Measurements from ENCODE around the gene PI4KA. TPM values are rescaled to one million over a fixed set of nuclear protein-coding genes. Genes with fewer than 3 reads are reported as not detected.

The PI4KA gene
- total and polyA plus RNA-seq, 2 donors from 2014 or later, result 37.3 to 92.8 TPM

- no peaks in the 10 kb centered on the region for H3K4me1 ChIP-seq (ENCODE audit: control insufficient read depth in 2 of 3, insufficient read depth in 2 of 3, low read depth in 1 of 3, low read length in 3 of 3)
- no peak overlapping the region for H3K4me3 ChIP-seq (ENCODE audit: low read length in 3 of 3)
- TF ChIP-seq, protein P1, sequence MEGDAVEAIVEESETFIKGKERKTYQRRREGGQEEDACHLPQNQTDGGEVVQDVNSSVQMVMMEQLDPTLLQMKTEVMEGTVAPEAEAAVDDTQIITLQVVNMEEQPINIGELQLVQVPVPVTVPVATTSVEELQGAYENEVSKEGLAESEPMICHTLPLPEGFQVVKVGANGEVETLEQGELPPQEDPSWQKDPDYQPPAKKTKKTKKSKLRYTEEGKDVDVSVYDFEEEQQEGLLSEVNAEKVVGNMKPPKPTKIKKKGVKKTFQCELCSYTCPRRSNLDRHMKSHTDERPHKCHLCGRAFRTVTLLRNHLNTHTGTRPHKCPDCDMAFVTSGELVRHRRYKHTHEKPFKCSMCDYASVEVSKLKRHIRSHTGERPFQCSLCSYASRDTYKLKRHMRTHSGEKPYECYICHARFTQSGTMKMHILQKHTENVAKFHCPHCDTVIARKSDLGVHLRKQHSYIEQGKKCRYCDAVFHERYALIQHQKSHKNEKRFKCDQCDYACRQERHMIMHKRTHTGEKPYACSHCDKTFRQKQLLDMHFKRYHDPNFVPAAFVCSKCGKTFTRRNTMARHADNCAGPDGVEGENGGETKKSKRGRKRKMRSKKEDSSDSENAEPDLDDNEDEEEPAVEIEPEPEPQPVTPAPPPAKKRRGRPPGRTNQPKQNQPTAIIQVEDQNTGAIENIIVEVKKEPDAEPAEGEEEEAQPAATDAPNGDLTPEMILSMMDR (IDR thresholded peaks at IDR 0.05; ENCODE audit: borderline replicate concordance, extremely low read depth, insufficient read depth), result no peak
- H3K27ac ChIP-seq (ENCODE audit: low read depth in 2 of 2, low read length in 2 of 2), result no peak overlapping the region
- H3K27me3 ChIP-seq (ENCODE audit: control insufficient read depth, insufficient read depth, low read length), result no peaks in the 10 kb centered on the region
- H3K9ac ChIP-seq (ENCODE audit: low read length in 3 of 3), result no peak overlapping the region
- intact Hi-C loops (cut with DNase I), result no loop called here
- FAIRE-seq (no peak), DNase-seq (no peak)
- H3K36me3 ChIP-seq (ENCODE audit: control insufficient read depth in 2 of 3, insufficient read depth in 3 of 3, low read length in 3 of 3), result peaks cover 0 to 50% (median 42%) of the 10 kb centered on the region in 3 donors
- no peaks in the 10 kb centered on the region for H3K9me3 ChIP-seq (ENCODE audit: control insufficient read depth in 2 of 3, insufficient read depth in 1 of 3, low read length in 3 of 3)
Observed at GRCh38 chr22:20794650-20795413, 63.8 kb downstream of the PI4KA start.

DNA sequence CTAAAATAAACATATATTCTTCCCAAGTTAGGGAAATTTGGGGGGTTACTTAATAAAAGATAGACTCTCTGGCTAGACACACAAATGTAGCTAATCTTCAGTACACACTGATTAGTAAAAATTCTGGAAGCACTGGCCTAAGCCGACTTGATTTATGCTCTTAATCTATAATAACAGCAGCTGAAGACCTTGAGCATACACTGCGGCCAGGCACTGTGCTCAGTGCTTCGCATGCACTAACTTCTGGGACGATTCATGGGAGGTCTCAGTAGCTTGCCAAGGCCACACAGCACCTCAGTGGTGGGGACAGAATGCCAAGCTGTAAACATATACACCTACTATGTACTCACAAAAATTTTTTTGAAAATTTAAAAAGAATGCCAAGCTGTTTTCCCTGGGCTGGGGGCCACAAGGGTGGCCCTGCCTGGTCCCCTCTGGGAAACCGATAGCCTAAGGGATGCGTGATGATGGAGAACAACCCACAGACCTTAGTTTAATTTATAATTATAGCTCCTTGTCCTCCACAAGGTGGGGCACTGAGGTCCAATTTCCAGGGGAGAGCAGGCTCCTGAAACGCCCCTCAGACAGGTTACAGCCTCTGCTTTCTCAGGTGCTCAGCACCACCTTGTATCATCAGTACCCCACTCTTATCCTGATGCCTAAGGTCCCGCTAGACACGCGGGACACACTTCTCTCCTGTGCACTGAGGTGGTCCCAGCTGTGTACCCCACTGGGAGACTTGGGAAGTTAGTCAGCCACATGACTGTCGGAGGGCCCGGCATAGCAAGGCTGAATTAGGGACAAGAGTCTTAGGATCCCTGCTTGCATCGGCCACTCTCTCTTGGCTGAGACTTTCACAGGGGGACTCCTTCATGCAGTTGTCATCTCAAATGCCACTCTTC, 64.6 kb downstream of the PI4KA start:
- Histone ChIP-seq H3K9me3 (ENCODE audit: control insufficient read depth in 2 of 3, insufficient read depth in 1 of 3, low read length in 3 of 3) (no peaks in the 10 kb centered on the region), H3K4me1 (ENCODE audit: control insufficient read depth in 2 of 3, insufficient read depth in 2 of 3, low read depth in 1 of 3, low read length in 3 of 3) (no peaks in the 10 kb centered on the region), H3K36me3 (ENCODE audit: control insufficient read depth in 2 of 3, insufficient read depth in 3 of 3, low read length in 3 of 3) (peaks cover 0 to 42% (median 37%) of the 10 kb centered on the region in 3 donors), H3K27ac (ENCODE audit: low read depth in 2 of 2, low read length in 2 of 2) (no peak overlapping the region), H3K4me3 (ENCODE audit: low read length in 3 of 3) (no peak overlapping the region), H3K27me3 (ENCODE audit: control insufficient read depth, insufficient read depth, low read length) (no peaks in the 10 kb centered on the region), H3K9ac (ENCODE audit: low read length in 3 of 3) (no peak overlapping the region)
- TF ChIP-seq, protein P1 (IDR thresholded peaks at IDR 0.05; ENCODE audit: borderline replicate concordance, extremely low read depth, insufficient read depth), result no peak
- FAIRE-seq (no peak), DNase-seq (no peak)
- intact Hi-C loops (cut with DNase I), result no loop called here

DNA sequence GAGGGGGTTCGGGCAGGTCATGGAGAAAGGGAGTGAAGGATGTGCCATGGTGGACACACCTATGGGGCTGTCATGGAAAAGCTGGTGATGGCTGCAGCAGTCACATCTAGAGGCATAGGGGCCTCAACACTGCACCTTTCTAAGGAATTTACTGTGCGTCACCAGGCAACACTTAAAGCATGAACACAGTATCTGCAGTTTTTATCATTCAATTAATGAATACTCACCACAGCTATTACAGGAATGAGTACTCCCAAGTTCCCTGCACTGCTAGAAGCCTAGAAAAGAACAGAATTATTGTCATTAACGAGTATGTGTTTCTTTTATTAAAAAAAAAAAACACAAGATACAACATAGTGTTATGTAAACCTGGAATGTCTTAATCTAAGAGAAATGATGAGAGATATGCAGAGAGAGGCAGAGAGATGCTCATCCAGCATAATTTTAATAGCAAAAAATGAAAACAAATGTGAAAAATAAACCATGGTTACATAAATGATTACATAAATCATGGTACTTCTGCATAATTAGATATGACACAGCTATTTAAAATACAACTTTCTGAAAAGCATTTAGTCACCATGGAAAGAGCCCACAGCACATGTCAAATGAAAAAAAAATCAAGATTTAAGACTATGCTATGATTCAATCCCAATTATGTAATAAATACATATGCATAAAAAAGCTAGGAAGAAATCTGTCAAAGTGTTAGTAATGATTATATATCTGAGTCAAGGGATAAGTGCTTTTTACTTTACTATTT, 65.5 kb downstream of the PI4KA start:
- H3K27ac ChIP-seq (ENCODE audit: low read depth in 2 of 2, low read length in 2 of 2), result no peak overlapping the region
- no peak overlapping the region for H3K9ac ChIP-seq (ENCODE audit: low read length in 3 of 3)

More for the DNA sequence above, 65.5 kb downstream of the PI4KA start:
- intact Hi-C loops (cut with DNase I), result no loop called here
- DNase-seq (no peak), FAIRE-seq (peak; percentile 45)
- TF ChIP-seq, protein P1 (IDR thresholded peaks at IDR 0.05; ENCODE audit: borderline replicate concordance, extremely low read depth, insufficient read depth), result no peak
- Histone ChIP-seq H3K4me1 (ENCODE audit: control insufficient read depth in 2 of 3, insufficient read depth in 2 of 3, low read depth in 1 of 3, low read length in 3 of 3) (no peaks in the 10 kb centered on the region), H3K36me3 (ENCODE audit: control insufficient read depth in 2 of 3, insufficient read depth in 3 of 3, low read length in 3 of 3) (peaks cover 0 to 43% (median 33%) of the 10 kb centered on the region in 3 donors), H3K27me3 (ENCODE audit: control insufficient read depth, insufficient read depth, low read length) (no peaks in the 10 kb centered on the region), H3K9me3 (ENCODE audit: control insufficient read depth in 2 of 3, insufficient read depth in 1 of 3, low read length in 3 of 3) (no peaks in the 10 kb centered on the region), H3K4me3 (ENCODE audit: low read length in 3 of 3) (no peak overlapping the region)
